HepG2 (cell line): Measurements from ENCODE around the gene GYS1. TPM values are rescaled to one million over a fixed set of nuclear protein-coding genes. Genes with fewer than 3 reads are reported as not detected.
A peak's percentile ranks its signal among the peaks of the same experiment; 100 is the strongest.

Experiments
- ATAC-seq: fragments of 200-7000 bp; cut with Tn5 transposase; 3 replicates; pipeline ENCODE4 v1.9.1; 2020; ENCODE audit warnings: mild to moderate bottlenecking, moderate library complexity
- BruUV-seq: library from RNA; stranded (reverse); fragments of 400-500 nt; replicated peaks from 2 replicates; lab custom pipeline; 2021; lab: Mats Ljungman, UMichigan
- CTCF ChIA-PET: fragments of 300-600 bp; formaldehyde crosslinking; extraction: SDS; loops from one replicate; lab custom pipeline; 2021; ENCODE audit warnings: low total read pairs, inconsistent platforms, low intra/inter-chr PET ratio; lab: Yijun Ruan, JAX
- POLR2A ChIA-PET: fragments of 350-600 bp; sonication (Branson Sonifier 250); formaldehyde crosslinking; loops from one replicate; lab custom pipeline; 2020; ENCODE audit warnings: antibody characterized with exemption, inconsistent platforms; lab: Yijun Ruan, JAX
- DNase-seq: peaks from one replicate; pipeline ENCODE4 v3.0.0-alpha.2; 2015; ENCODE audit warnings: low spot score
- FAIRE-seq: peaks from 3 replicates; lab custom pipeline; 2011; peaks lifted over from hg19 to GRCh38; lab: Jason Lieb, UNC
- H2AFZ ChIP-seq: one replicate; pipeline ENCODE4 v1.6.1; 2011; ENCODE audit warnings: low read length, inconsistent platforms
- H3K27ac ChIP-seq: fragments of 300-600 bp; 3 replicates; pipeline ENCODE4 v1.8.0; 2011; ENCODE audit warnings: mixed run types, mild to moderate bottlenecking, mixed read lengths, low read length, inconsistent platforms; ENCODE audit not compliant: insufficient read depth; ENCODE audit errors: extremely low read length
- H3K27me3 ChIP-seq, 2 experiments: fragments of 200-600 bp in 1 of 2; 2 replicates in 1 of 2; 3 replicates in 1 of 2; pipeline versions ENCODE4 v1.6.0 to v1.8.0; 2011; ENCODE audit warnings: low read length in 2 of 2, mild to moderate bottlenecking in 2 of 2, moderate library complexity in 2 of 2, inconsistent platforms in 1 of 2; ENCODE audit not compliant: insufficient read depth in 2 of 2, control insufficient read depth in 1 of 2
- H3K36me3 ChIP-seq, 2 experiments: fragments of 200-600 bp in 1 of 2; replicated peaks in 1 of 2; 2 replicates in 1 of 2; 3 replicates in 1 of 2; pipeline versions ENCODE4 v1.5.1 to v1.8.0; 2011; ENCODE audit warnings: low read length in 2 of 2, inconsistent platforms in 1 of 2; ENCODE audit not compliant: insufficient read depth in 2 of 2, control insufficient read depth in 1 of 2
- H3K4me1 ChIP-seq: 2 replicates; pipeline ENCODE4 v1.5.1; 2012; ENCODE audit warnings: low read length, inconsistent platforms; ENCODE audit not compliant: insufficient read depth
- H3K4me2 ChIP-seq: 2 replicates; pipeline ENCODE4 v1.6.0; 2011; ENCODE audit warnings: low read depth, low read length, inconsistent platforms
- H3K4me3 ChIP-seq, 3 experiments: fragments of 200-600 bp in 1 of 3; sonication (generic), shearing (Covaris generic) in 1 of 3; replicated peaks in 1 of 3; 2 replicates each; pipeline ENCODE4 v1.5.1; 2011 to 2016; ENCODE audit warnings: low read length in 3 of 3, inconsistent platforms in 2 of 3, low read depth in 2 of 3, mild to moderate bottlenecking in 2 of 3, control low read depth in 1 of 3, mixed read lengths in 1 of 3; ENCODE audit not compliant: insufficient read depth in 1 of 3
- H3K79me2 ChIP-seq: one replicate; pipeline ENCODE4 v1.6.1; 2011; ENCODE audit warnings: low read length, inconsistent platforms; ENCODE audit not compliant: insufficient read depth
- H3K9ac ChIP-seq: 2 replicates; pipeline ENCODE4 v1.6.0; 2011; ENCODE audit warnings: mild to moderate bottlenecking, low read depth, low read length, inconsistent platforms; ENCODE audit not compliant: insufficient read depth
- H3K9me3 ChIP-seq: 2 replicates; pipeline ENCODE4 v1.5.1; 2012; ENCODE audit warnings: mild to moderate bottlenecking, low read length
- H4K20me1 ChIP-seq: 2 replicates; pipeline ENCODE4 v1.6.0; 2011; ENCODE audit warnings: inconsistent platforms, mild to moderate bottlenecking, low read length, moderate library complexity; ENCODE audit not compliant: insufficient read depth
- AGO2 ChIP-seq: fragments of 200-400 bp; formaldehyde crosslinking; optimal IDR thresholded peaks from 2 replicates; pipeline ENCODE3; 2017; ENCODE audit warnings: mild to moderate bottlenecking, low read depth, low read length, moderate library complexity
- GPBP1L1 ChIP-seq: sonication (generic); formaldehyde crosslinking; IDR thresholded peaks from 2 replicates; pipeline ENCODE4 v1.5.0; 2020; ENCODE audit warnings: mild to moderate bottlenecking, missing genetic modification reagents
- NR3C1 ChIP-seq: sonication (generic); formaldehyde crosslinking; IDR thresholded peaks from 2 replicates; pipeline ENCODE4 v1.4.0; 2020; ENCODE audit warnings: missing genetic modification reagents
- POLR2A ChIP-seq, 2 experiments: IDR thresholded peaks; 2 replicates each; pipeline ENCODE4 v1.6.1; 2011; ENCODE audit warnings: low read depth in 2 of 2, low read length in 2 of 2, mild to moderate bottlenecking in 1 of 2, moderate library complexity in 1 of 2; ENCODE audit not compliant: insufficient read depth in 1 of 2
- RBFOX2 ChIP-seq: fragments of 200-400 bp; formaldehyde crosslinking; IDR thresholded peaks from 2 replicates; pipeline ENCODE4 v1.6.1; 2017; ENCODE audit warnings: low read depth, mild to moderate bottlenecking, low read length
- ZNF143 ChIP-seq: sonication (generic); formaldehyde crosslinking; IDR thresholded peaks from 2 replicates; pipeline ENCODE4 v1.4.0; 2020; ENCODE audit warnings: missing genetic modification reagents
- WGBS: methylation state at CpG from one replicate; pipeline ENCODE4 v1.1.6; 2017; ENCODE audit warnings: low lambda C conversion rate; 5-methylcytosine and 5-hydroxymethylcytosine counted together
- in situ Hi-C: cut with HindIII; loops from 2 replicates; pipeline ENCODE4 v1.10.0; 2017; ENCODE audit warnings: low pct_unique_long_range_greater_than_20kb; ENCODE audit not compliant: extremely low pct_ligation_motif_present
- intact Hi-C: fragments of 100-400 bp; cut with micrococcal nuclease; formaldehyde crosslinking; loops from one replicate; pipeline ENCODE4 v1.10.0; 2022; ENCODE audit not compliant: unreplicated experiment
- polyA plus RNA-seq, 8 experiments: library from polyadenylated mRNA; depleted of rRNA in 3 of 8; stranded (reverse) in 7 of 8; unstranded in 1 of 8; fragments of >200 nt; fragmentation: Illumina TruSeq in 4 of 8; extraction: Trizol in 4 of 8; gene quantifications; 2 replicates each; pipeline versions ENCODE4 v1.2.1 to v1.2.3, GENCODE V29; 2011 to 2016; ENCODE audit warnings: low read depth in 4 of 8, missing spikeins in 1 of 8, mixed read lengths in 1 of 8; ENCODE audit not compliant: insufficient read depth in 1 of 8
- total RNA-seq, 5 experiments: library from RNA; depleted of rRNA; stranded (reverse); fragments of >200 nt; fragmentation: Illumina TruSeq; extraction: Trizol; gene quantifications; 2 replicates each; pipeline ENCODE4 v1.2.3, GENCODE V29; 2016; ENCODE audit warnings: low read depth in 1 of 5

GYS1 gene
- total and polyA plus RNA-seq, 2 of the 13 experiments (the other 11 are each of a cell fraction or from before 2014, with no cell fraction given): 18.4 to 42.1 TPM

GRCh38 chr19:48987323-48987722 is 5.8 kb downstream of the GYS1 start:
- no TSS peak for BruUV-seq
- no peak overlapping the region for H3K9ac ChIP-seq
- peaks cover 23% of the 10 kb centered on the region for H3K4me1 ChIP-seq
- intact Hi-C loops: no loop called here
- H2AFZ ChIP-seq: no peak overlapping the region
- H3K4me3 ChIP-seq: no peak overlapping the region
- ATAC-seq (no peak), DNase-seq (no peak), FAIRE-seq (no peak)
- no peaks in the 10 kb centered on the region for H4K20me1 ChIP-seq
- no peaks in the 10 kb centered on the region for H3K9me3 ChIP-seq
- over 99% methylated on average over 6 of the region's 7 CpGs for WGBS
- no peak overlapping the region for H3K4me2 ChIP-seq
- in situ Hi-C loops: no loop called here
- TF ChIP-seq AGO2 (peak; percentile 23), POLR2A (IDR thresholded peaks at IDR 0.05; ENCODE audit: insufficient read depth in 1 of 2, low read depth in 2 of 2, low read length in 2 of 2) (0 out of 4 replicates have a peak, but pooled peaks of 1 of the 2 experiments have one; percentile 0), RBFOX2 (0 out of 2 replicates have a peak, but pooled peaks have one; percentile 34), NR3C1 (CRISPR knock-in tag) (no peak)
- H3K27ac ChIP-seq: no peak overlapping the region
- H3K79me2 ChIP-seq: peaks cover 21% of the 10 kb centered on the region
- ChIA-PET CTCF (no interaction called here), POLR2A (no interaction called here)
- no peaks in the 10 kb centered on the region; a peak in 1 of 5 replicates for H3K27me3 ChIP-seq
- H3K36me3 ChIP-seq: peaks cover 13 to 49% of the 10 kb centered on the region in 2 experiments; a peak in 4 of 5 replicates

GRCh38 chr19:48986211-48986610 is 6.9 kb downstream of the GYS1 start:
- ATAC-seq (no peak), FAIRE-seq (no peak), DNase-seq (no peak)
- Histone ChIP-seq H3K4me2 (no peak overlapping the region), H4K20me1 (no peaks in the 10 kb centered on the region), H3K4me1 (peaks cover 14% of the 10 kb centered on the region), H3K4me3 (no peak overlapping the region), H3K27ac (no peak overlapping the region), H3K79me2 (peaks cover 10% of the 10 kb centered on the region), H3K9me3 (no peaks in the 10 kb centered on the region), H3K36me3 (peaks cover 20 to 54% of the 10 kb centered on the region in 2 experiments; a peak in 4 of 5 replicates), H2AFZ (no peak overlapping the region), H3K27me3 (no peaks in the 10 kb centered on the region), H3K9ac (no peak overlapping the region)
- ChIA-PET POLR2A (no interaction called here), CTCF (no interaction called here)
- intact Hi-C loops (no loop called here), in situ Hi-C loops (no loop called here)
- BruUV-seq: no TSS peak
- 99% methylated on average over 3 of the region's 3 CpGs for WGBS
- peak; percentile 56 for TF ChIP-seq ZNF143 (CRISPR knock-in tag)
- no peak for TF ChIP-seq GPBP1L1 (CRISPR knock-in tag)
